Lower leg skin (tissue), 3 donors: ENCODE measurements around the gene MEIS3.

Experiments used
- CTCF ChIP-seq, 3 donors: fragments of 450-650 bp; IDR thresholded peaks; one replicate each; pipeline ENCODE4 v1.5.1; 2016; ENCODE audit warnings: antibody characterized with exemption in 3 of 3, mild to moderate bottlenecking in 3 of 3, moderate library complexity in 2 of 3
- POLR2A ChIP-seq, 2 donors: fragments of 450-650 bp; IDR thresholded peaks; one replicate each; pipeline ENCODE4 v1.6.1; 2016 to 2017; ENCODE audit warnings: antibody characterized with exemption in 2 of 2, mild to moderate bottlenecking in 1 of 2, moderate library complexity in 1 of 2

DNA sequence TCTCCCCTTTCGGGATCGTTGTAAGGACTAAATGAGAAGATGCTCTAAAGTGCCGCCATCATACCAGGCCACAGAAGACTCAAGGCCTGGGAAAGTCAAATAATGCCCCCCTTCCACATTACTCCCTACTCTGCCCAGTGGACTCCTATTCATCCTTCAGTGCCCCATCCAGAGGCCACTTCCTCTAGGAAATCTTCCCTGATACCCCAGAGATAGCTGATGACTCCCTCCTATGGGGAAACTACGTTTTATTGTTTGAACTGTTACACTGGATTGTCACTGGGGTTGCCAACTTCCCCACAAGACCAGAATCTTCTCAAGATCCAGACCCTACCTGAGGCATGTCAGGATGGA is 14.2 kb downstream of the MEIS3 start:
- TF ChIP-seq CTCF (IDR thresholded peaks at IDR 0.05) (no peak), POLR2A (IDR thresholded peaks at IDR 0.05) (no peak)
